ENCODE data around the gene GP2.

DNA sequence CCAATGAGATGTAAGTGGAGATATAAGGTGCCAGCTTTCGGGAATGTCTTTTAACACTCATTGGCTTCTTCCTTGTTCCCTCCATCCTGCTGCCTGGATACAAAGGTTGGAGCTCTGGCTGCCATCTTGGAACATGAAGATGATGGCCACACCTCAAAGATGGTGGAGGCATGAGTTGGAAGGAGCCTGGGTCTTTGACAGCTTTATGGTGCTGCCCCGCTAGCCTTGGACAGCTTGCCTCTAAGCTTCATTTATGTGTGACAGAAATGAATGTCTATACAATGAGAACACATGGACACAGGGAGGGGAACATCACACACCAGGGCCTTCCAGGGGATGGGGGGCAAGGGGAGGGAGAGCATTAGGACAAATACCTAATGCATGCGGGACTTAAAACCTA lies 13.6 kb downstream of the GP2 start:
- TF ChIP-seq SP1 (IDR thresholded peaks at IDR 0.05) (no peak), NFRKB (IDR thresholded peaks at IDR 0.05) (no peak), SUZ12 (IDR thresholded peaks at IDR 0.05) (no peak), BHLHE40 (IDR thresholded peaks at IDR 0.05; ENCODE audit: borderline replicate concordance) (no peak)

Data from HEK293T (cell line).